ENCODE measurements around the gene SRPK3. TPM values are rescaled to one million over a fixed set of nuclear protein-coding genes. Genes with fewer than 3 reads are reported as not detected.

Gene SRPK3, protein sequence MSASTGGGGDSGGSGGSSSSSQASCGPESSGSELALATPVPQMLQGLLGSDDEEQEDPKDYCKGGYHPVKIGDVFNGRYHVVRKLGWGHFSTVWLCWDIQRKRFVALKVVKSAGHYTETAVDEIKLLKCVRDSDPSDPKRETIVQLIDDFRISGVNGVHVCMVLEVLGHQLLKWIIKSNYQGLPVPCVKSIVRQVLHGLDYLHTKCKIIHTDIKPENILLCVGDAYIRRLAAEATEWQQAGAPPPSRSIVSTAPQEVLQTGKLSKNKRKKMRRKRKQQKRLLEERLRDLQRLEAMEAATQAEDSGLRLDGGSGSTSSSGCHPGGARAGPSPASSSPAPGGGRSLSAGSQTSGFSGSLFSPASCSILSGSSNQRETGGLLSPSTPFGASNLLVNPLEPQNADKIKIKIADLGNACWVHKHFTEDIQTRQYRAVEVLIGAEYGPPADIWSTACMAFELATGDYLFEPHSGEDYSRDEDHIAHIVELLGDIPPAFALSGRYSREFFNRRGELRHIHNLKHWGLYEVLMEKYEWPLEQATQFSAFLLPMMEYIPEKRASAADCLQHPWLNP
- not detected for total RNA-seq

DNA sequence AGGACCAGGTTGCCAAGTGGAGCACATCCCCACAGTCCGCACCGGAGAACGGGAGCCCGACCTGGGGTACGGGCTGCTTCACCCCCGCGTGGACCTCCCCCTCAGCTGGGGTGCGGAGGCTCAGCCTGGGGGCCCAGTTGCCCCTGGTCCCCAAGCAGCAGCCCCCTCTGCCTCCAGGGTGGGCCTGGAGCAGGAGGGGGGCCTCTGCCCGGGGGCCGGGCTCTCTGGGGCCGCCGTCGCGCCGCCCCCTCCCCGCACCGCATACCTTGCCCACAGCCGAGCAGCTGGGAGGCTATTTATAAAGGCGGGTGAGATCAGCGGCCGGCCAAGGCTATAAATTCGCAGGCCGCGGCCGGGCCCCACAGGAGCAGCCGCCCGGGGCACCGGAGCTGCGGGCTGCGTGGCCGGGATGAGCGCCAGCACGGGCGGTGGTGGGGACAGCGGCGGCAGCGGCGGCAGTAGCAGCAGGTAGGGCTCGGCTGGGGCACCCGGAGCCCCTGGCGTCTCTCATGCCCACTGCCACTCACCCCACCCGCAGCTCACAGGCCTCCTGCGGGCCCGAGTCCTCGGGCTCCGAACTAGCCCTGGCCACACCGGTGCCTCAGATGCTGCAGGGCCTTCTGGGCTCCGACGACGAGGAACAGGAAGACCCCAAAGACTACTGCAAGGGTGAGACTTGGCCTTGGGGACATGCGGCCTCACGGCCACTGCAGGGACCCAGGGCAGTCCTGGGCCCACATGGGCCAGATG, at the start of gene SRPK3:
TSS of gene SRPK3 (plus strand) at position 364 of the 750 bp plus-strand sequence. CDS start at position 410, 46 bp downstream.
- H3K9me3 Mint-ChIP-seq (ENCODE audit: low read depth): no peaks in the 10 kb centered on the region

DNA sequence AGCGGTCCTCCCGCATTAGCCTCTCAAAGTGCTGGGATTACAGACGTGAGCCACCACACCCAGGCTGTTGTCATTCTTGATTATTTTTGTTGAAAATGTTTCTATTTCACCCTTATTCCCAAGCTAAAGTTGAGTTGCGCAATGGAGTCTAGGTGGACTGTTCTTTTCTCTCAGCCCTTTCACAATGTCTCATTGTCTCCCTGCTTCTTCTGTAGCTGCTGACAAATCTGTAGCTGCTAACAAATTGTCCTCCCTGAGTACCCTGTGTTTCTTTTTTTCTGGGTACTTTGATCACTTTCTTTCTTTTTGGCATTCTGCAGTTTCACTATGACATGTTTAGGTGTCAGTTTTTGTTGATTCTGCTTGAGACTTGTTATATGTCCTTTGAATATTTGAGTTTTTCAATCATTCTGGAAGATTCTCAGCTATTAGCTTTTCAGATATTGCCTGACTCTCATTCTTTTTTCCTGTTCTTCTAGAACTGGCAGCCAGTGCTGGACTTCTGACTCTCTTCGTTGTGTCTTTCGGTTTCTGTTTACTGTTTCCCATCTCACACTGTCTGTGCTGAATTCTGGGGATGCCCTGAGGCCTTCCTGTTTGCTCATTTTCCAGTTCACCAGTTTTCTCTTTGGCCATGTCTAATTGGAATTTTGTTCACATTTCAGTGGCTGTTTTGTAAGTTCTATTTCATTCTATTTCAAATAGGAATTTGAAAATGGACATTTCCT, 49.6 kb upstream of the SRPK3 start:
- ATAC-seq (peak; percentile 38), DNase-seq (no peak)
- CTCF ChIA-PET: no interaction called here
- Mint-ChIP-seq H3K4me3 (peak overlapping the region; percentile 61), H3K4me1 (peaks cover 55% of the 10 kb centered on the region), H3K36me3 (peaks cover 34% of the 10 kb centered on the region), H3K27ac (peak overlapping the region; percentile 86), H3K27me3 (no peaks in the 10 kb centered on the region), H3K9me3 (ENCODE audit: low read depth) (peaks cover 2% of the 10 kb centered on the region)

More for the DNA sequence above, at the start of gene SRPK3:
- peaks cover 2% of the 10 kb centered on the region for H3K36me3 Mint-ChIP-seq
- H3K27me3 Mint-ChIP-seq: peaks cover 8% of the 10 kb centered on the region
- CTCF ChIA-PET: interaction anchor here (0.9 kb wide), 1 partner anchor 17 kb away, joined by 3 read pairs; no protein-coding TSS in a partner anchor
- H3K4me3 Mint-ChIP-seq: no peak within 1 kb of the TSS
- no peak for ATAC-seq
- DNase-seq: no peak
- H3K4me1 Mint-ChIP-seq: no peaks in the 10 kb centered on the region
- H3K27ac Mint-ChIP-seq: no peak within 1 kb of the TSS

DNA sequence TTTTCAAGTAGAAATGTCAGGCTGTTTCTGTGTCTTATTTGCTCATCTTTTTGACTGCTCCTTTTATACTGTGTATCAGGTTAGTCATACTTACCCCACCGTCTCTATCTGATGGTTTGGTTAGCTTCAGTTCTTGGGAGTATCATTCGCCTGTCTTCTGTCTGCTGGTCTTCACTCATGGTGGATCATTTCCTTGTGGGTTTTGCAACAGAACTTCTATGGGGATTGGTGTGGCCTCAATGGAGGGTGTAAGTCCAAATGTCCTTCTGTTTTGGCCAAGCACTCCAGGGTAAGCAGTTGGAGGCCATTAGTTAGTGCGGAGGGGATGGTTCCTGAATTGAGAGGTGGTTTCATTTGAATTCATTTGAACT, 49.0 kb upstream of the SRPK3 start:
- Mint-ChIP-seq H3K27me3 (no peaks in the 10 kb centered on the region), H3K9me3 (ENCODE audit: low read depth) (peaks cover 2% of the 10 kb centered on the region), H3K4me3 (peak overlapping the region; percentile 61), H3K4me1 (peaks cover 51% of the 10 kb centered on the region), H3K36me3 (peaks cover 34% of the 10 kb centered on the region), H3K27ac (peak overlapping the region; percentile 86)
- no peak for ATAC-seq
- CTCF ChIA-PET: no interaction called here
- no peak for DNase-seq

DNA sequence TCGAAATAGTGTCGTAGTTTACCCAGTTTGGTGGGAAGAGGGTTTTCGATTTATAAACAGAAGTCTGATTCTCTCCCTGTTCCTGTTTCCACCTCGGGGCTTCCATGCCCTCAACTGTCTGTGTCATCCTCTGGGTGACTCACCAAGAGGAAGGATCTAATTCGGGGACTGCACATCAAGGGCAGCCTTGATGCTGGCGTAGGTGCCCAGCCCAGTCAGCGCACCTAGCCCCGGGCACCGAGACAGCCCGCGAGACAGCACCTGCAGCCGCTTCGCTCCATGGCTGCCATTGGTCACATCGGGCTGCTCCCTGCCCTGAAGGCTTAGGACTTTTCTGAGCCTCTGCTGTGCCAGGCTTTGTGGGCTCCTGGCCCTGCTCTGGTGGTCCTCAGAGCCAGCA, 48.4 kb upstream of the SRPK3 start:
- H3K4me3 Mint-ChIP-seq: no peak overlapping the region
- peaks cover 34% of the 10 kb centered on the region for H3K36me3 Mint-ChIP-seq
- ATAC-seq (no peak), DNase-seq (no peak)
- H3K27ac Mint-ChIP-seq: no peak overlapping the region
- no peaks in the 10 kb centered on the region for H3K27me3 Mint-ChIP-seq
- H3K4me1 Mint-ChIP-seq: peaks cover 46% of the 10 kb centered on the region
- H3K9me3 Mint-ChIP-seq (ENCODE audit: low read depth): peaks cover 2% of the 10 kb centered on the region
- CTCF ChIA-PET: no interaction called here

DNA sequence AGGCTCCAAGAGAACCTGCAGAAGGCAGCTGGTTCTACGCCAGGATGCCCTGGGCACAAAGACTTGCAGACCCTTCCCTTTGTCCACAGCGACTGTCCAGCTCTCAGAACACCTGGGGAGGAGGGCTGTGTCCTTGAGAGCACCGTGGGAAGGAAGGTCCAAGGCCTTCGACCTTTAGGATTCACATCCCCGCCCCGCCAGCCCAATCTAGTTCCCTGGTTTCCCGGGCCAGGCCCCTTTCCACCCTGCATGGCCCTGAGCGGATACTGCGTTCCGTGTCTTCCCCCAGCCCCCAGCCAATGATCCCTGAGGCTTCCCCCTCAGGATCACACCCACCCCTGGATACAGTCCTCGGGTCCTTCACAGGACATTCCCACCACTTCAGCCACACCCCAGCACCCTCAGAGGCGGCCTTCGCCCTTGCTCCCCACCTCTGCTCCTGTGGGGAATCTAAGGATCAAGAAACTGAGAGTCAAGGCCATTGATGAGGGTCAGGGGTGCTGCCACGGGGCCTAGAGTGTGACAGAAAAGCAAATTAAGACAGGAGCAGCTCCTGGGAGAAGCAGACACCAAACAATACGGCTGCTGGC, 47.1 kb upstream of the SRPK3 start:
- Mint-ChIP-seq H3K9me3 (ENCODE audit: low read depth) (peaks cover 2% of the 10 kb centered on the region), H3K4me1 (peaks cover 38% of the 10 kb centered on the region), H3K27me3 (no peaks in the 10 kb centered on the region), H3K36me3 (peaks cover 31% of the 10 kb centered on the region), H3K4me3 (no peak overlapping the region), H3K27ac (no peak overlapping the region)
- CTCF ChIA-PET: interaction anchor here (2.0 kb wide), 1 partner anchor 7 kb away, joined by 7 read pairs; no protein-coding TSS in a partner anchor
- no peak for DNase-seq
- no peak for ATAC-seq

DNA sequence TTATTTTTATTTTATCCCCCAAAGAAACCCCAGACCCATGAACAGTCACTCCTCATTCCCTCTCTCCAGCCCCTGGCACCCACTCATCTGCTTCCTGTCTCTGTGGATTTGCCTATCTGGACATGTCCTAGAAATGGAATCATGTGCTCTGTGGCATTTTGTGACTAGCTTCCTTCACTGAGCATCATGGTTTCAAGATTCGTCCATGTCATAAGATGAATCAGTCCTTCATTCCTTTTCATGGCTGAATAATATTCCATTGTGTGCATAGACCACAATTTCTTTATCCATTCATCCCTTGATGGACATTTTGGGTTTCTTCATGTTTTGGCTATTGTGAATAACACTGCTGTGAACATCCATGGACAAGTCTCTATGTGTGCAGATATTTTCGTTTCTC, 46.0 kb upstream of the SRPK3 start:
- Mint-ChIP-seq H3K4me3 (no peak overlapping the region), H3K27ac (peak overlapping the region; percentile 18), H3K27me3 (no peaks in the 10 kb centered on the region), H3K9me3 (ENCODE audit: low read depth) (peaks cover 2% of the 10 kb centered on the region), H3K4me1 (peaks cover 38% of the 10 kb centered on the region), H3K36me3 (peaks cover 26% of the 10 kb centered on the region)
- DNase-seq: no peak
- no peak for ATAC-seq
- CTCF ChIA-PET: interaction anchor here (2.0 kb wide), 1 partner anchor 8 kb away, joined by 7 read pairs; no protein-coding TSS in a partner anchor

DNA sequence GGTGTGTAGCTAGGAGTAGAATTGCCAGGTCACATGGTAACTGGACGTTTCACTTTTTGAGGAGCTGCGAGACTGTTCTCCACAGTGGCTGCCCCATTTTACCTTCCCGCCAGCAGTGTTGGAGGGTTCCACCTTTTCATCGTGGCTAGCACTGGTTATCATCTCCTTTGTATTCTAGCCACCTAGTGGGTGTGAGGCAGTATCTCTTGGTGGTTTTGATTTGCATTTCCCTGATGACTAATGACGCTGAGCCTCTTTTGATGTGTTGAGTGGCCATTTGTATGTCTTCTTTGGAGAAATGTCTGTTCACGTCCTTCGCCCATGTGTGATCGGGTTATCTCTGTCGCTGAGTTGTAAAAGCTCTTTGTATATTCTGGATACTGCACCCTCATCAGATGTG, 45.6 kb upstream of the SRPK3 start:
- DNase-seq (no peak), ATAC-seq (peak; percentile 55)
- Mint-ChIP-seq H3K9me3 (ENCODE audit: low read depth) (peaks cover 2% of the 10 kb centered on the region), H3K36me3 (peaks cover 26% of the 10 kb centered on the region), H3K27me3 (no peaks in the 10 kb centered on the region), H3K4me3 (no peak overlapping the region), H3K4me1 (peaks cover 42% of the 10 kb centered on the region), H3K27ac (peak overlapping the region; percentile 18)
- CTCF ChIA-PET: interaction anchor here (2.0 kb wide), 1 partner anchor 9 kb away, joined by 7 read pairs; no protein-coding TSS in a partner anchor

DNA sequence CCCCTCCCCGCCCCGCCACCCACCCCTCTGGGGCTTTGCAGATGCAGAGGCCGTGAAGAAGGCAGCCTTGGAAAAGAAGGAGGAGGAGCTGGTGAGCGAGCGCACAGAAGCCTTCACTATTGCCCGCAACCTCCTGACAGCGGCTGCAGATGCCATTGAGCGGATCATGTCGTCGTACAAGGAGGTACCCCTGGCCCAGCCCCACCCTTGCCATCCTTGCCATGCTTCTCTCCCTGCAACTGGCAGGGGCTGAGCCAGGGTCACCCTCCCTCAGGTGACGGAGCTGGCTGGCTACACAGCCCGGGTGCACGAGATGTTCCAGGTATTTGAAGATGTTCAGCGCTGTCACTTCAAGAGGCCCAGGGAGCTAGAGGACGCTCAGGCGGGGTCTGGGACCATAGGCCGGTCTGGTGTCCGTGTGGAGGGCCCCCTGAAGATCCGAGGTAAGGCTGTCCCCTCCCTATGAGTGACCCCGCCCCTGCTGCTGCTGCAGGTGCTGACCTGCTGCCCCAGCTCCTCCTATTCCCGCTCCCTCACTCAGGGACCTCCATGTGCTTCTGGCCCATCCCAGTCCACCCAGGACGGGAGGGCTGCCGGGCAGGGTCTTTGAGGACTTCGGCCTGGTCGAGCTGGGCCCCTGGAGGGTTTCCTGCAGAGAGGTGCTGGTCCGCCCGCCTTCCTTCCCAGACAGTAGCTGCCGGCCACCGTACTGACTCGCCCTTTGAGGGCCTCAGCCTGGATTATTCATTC, 44.6 kb upstream of the SRPK3 start:
- Mint-ChIP-seq H3K27me3 (no peaks in the 10 kb centered on the region), H3K9me3 (ENCODE audit: low read depth) (peaks cover 2% of the 10 kb centered on the region), H3K4me1 (peaks cover 42% of the 10 kb centered on the region), H3K4me3 (no peak overlapping the region), H3K27ac (no peak overlapping the region), H3K36me3 (peaks cover 20% of the 10 kb centered on the region)
- DNase-seq (no peak), ATAC-seq (no peak)
- CTCF ChIA-PET: interaction anchor here (2.0 kb wide), 1 partner anchor 10 kb away, joined by 7 read pairs; no protein-coding TSS in a partner anchor

DNA sequence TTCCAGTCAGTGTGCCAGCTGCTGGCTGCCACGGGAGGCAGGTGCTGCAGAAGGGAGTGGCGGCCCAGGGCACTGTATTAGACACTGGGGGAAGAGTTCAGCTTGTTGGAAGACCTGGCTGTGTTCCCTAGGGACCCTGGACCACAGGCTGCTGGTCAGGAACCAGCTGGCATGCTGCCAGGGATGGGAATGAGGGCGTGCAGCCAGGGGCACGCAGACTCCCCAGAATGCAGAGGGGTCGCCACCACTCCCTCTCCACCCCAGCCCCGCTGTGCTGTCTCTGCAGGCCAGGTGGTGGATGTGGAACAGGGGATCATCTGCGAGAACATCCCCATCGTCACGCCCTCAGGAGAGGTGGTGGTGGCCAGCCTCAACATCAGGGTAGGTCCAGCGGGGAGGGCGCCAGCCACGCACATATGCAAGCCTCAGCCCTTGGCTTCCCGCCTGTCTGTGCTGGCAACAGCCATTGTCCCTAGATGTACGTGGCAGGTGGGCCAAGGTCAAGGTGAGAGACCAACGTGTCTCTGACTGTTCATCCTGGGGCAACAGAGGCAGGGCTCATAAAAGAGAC, 43.9 kb upstream of the SRPK3 start:
- H3K4me1 Mint-ChIP-seq: peaks cover 36% of the 10 kb centered on the region
- H3K27me3 Mint-ChIP-seq: no peaks in the 10 kb centered on the region
- no peak for DNase-seq
- no peak overlapping the region for H3K4me3 Mint-ChIP-seq
- CTCF ChIA-PET: no interaction called here
- no peak for ATAC-seq
- H3K36me3 Mint-ChIP-seq: peaks cover 13% of the 10 kb centered on the region
- peaks cover 2% of the 10 kb centered on the region for H3K9me3 Mint-ChIP-seq (ENCODE audit: low read depth)
- H3K27ac Mint-ChIP-seq: no peak overlapping the region

DNA sequence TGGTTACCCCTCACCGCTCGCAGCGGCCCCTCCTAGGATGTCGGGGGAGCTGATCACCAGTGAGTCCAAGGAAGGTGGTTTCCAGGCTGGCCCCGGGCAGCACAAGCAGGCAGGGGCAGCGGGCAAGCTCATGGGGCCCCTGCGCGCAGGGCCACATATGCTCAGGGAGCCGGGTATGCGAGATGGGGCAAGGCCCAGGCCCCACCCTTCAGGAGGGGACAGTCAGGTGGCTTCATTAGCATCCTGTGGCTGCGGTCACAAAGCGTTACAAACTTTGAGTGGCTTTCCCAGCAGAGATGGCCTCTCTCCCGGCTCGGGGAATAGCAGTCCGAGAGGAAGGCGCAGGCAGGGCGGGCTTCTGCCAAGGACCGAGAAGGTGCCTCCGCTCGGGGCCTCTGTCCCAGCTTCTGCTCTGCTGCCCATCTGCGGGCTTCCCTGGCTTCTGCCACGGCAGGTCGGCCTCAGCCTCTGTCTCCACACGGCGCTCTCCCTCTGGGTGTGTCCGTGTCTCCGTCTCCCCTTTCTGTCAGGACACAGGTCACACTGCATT, 42.7 kb upstream of the SRPK3 start:
- peaks cover 31% of the 10 kb centered on the region for H3K4me1 Mint-ChIP-seq
- CTCF ChIA-PET: no interaction called here
- peaks cover 2% of the 10 kb centered on the region for H3K9me3 Mint-ChIP-seq (ENCODE audit: low read depth)
- ATAC-seq: no peak
- no peaks in the 10 kb centered on the region for H3K27me3 Mint-ChIP-seq
- H3K27ac Mint-ChIP-seq: no peak overlapping the region
- no peak for DNase-seq
- no peak overlapping the region for H3K4me3 Mint-ChIP-seq
- peaks cover 8% of the 10 kb centered on the region for H3K36me3 Mint-ChIP-seq

DNA sequence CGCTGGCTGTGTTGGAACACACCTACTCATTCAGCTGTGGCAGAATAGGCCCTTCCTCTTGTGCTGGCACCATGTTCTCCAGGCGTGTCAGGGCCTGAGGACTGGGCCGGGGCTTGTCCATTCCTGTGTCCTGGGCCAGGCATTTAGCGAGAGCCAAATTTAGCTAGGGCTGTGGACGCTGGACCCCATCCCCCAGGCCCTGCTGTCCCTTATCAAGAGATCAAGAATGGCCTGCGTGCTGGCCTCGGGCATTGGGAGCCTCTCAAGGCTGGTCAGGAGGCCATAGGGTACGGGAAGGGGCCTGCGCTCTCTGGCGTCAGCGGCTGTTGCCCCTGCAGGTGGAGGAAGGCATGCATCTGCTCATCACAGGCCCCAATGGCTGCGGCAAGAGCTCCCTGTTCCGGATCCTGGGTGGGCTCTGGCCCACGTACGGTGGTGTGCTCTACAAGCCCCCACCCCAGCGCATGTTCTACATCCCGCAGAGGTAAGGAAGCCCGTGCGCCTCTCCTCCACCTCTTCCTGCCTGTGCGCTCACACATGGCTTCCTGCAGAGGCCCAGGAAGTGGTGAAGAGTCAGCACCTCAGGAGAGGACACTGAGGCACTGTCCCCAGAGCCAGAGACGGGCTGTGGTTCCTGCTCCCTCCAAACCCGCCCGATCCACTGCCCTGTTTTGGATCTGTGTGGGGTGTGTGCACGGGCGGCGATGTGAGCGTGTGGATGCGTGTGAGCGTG, 40.9 kb upstream of the SRPK3 start:
- H3K27ac Mint-ChIP-seq: peak overlapping the region; percentile 88
- peak; percentile 65 for DNase-seq

More for the DNA sequence above, 40.9 kb upstream of the SRPK3 start:
- CTCF ChIA-PET: no interaction called here
- Mint-ChIP-seq H3K4me3 (peak overlapping the region; percentile 33), H3K36me3 (peaks cover under 1% of the 10 kb centered on the region), H3K4me1 (peaks cover 27% of the 10 kb centered on the region), H3K9me3 (ENCODE audit: low read depth) (no peaks in the 10 kb centered on the region), H3K27me3 (peaks cover 3% of the 10 kb centered on the region)
- peak; percentile 94 for ATAC-seq

Data from activated CD8-positive, alpha-beta memory T cell treated with anti-CD3 and anti-CD28 coated beads, Interleukin-2, amount 10 ng/mL, durations not matched to agents 7 days and 5 days (primary cell).